Measurements from ENCODE around the gene AFTPH. TPM values are rescaled to one million over a fixed set of nuclear protein-coding genes. Genes with fewer than 3 reads are reported as not detected.

The AFTPH gene
- total RNA-seq, 2 experiments from 2014 or later = 24.2 to 24.3 TPM

DNA sequence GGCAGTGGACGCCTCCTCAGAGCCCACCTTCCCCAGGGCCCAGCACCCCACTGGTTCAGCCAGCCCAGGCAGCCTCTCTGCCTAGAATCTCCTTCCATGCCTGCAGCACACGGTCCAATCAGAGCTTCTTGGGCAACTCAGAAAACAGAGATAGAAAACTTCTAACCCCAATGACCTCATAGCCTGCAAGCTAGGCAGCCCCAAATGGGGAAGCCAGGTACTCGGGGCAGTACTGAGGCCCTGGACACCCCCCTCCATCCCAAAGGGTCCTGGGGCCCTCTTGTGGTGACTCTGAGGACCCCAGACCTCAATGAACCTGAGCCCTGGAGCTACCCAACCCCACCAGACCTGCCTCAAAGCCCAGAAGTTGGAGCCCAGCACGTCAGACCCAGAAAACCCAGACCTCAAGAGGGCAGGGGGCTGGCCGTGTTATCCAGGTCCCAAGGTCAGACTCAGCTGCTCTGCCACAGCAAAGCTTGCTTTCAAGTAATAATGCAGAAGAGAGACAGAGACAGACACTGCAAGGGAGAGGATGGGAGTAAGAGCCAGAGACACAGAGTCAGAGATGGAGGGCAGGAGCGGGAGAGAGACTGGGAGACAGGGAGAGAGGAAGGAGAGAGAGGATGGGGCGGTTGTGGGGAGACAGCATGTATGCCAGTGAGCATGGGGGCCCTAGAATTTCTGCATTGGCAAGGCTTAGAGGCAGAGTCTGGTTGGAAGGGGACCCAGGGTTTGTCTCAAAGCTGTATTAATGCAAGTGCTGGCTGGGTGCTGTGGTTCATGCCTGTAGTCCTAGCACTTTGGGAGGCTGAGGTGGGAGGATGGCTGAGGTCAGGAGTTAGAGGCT, 101.4 kb downstream of the AFTPH start:
- Histone ChIP-seq H3K36me3 (ENCODE audit: insufficient read depth, low read length) (no peaks in the 10 kb centered on the region), H3K27me3 (ENCODE audit: control insufficient read depth in 1 of 2, insufficient read depth in 2 of 2, low read length in 2 of 2) (no peaks in the 10 kb centered on the region), H3K4me3 (ENCODE audit: low read length) (no peak overlapping the region), H3K4me1 (ENCODE audit: insufficient read depth, low read length) (no peaks in the 10 kb centered on the region), H3K9me3 (ENCODE audit: control insufficient read depth in 1 of 2, insufficient read depth in 1 of 2, low read length in 2 of 2) (no peaks in the 10 kb centered on the region), H3K27ac (ENCODE audit: low read depth in 1 of 2, low read length in 2 of 2) (no peak overlapping the region)
- no peak for ATAC-seq (ENCODE audit: poor library complexity)
- TF ChIP-seq, protein P1, sequence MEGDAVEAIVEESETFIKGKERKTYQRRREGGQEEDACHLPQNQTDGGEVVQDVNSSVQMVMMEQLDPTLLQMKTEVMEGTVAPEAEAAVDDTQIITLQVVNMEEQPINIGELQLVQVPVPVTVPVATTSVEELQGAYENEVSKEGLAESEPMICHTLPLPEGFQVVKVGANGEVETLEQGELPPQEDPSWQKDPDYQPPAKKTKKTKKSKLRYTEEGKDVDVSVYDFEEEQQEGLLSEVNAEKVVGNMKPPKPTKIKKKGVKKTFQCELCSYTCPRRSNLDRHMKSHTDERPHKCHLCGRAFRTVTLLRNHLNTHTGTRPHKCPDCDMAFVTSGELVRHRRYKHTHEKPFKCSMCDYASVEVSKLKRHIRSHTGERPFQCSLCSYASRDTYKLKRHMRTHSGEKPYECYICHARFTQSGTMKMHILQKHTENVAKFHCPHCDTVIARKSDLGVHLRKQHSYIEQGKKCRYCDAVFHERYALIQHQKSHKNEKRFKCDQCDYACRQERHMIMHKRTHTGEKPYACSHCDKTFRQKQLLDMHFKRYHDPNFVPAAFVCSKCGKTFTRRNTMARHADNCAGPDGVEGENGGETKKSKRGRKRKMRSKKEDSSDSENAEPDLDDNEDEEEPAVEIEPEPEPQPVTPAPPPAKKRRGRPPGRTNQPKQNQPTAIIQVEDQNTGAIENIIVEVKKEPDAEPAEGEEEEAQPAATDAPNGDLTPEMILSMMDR (IDR thresholded peaks at IDR 0.05) = no peak
- POLR2A ChIA-PET = no interaction called here
- Mint-ChIP-seq H3K9me3 (no peaks in the 10 kb centered on the region), H3K36me3 (ENCODE audit: low read depth) (peaks cover 2% of the 10 kb centered on the region), H3K27me3 (no peaks in the 10 kb centered on the region), H3K4me1 (ENCODE audit: low read depth) (no peaks in the 10 kb centered on the region), H3K4me3 (no peak overlapping the region), H3K27ac (no peak overlapping the region)
- no peak for DNase-seq
- CTCF ChIA-PET = interaction anchor here (1.6 kb wide), 1 partner anchor 21 kb away, joined by 5 read pairs; no protein-coding TSS in a partner anchor
- intact Hi-C loops (cut with DNase I, micrococcal nuclease) = no loop called here

DNA sequence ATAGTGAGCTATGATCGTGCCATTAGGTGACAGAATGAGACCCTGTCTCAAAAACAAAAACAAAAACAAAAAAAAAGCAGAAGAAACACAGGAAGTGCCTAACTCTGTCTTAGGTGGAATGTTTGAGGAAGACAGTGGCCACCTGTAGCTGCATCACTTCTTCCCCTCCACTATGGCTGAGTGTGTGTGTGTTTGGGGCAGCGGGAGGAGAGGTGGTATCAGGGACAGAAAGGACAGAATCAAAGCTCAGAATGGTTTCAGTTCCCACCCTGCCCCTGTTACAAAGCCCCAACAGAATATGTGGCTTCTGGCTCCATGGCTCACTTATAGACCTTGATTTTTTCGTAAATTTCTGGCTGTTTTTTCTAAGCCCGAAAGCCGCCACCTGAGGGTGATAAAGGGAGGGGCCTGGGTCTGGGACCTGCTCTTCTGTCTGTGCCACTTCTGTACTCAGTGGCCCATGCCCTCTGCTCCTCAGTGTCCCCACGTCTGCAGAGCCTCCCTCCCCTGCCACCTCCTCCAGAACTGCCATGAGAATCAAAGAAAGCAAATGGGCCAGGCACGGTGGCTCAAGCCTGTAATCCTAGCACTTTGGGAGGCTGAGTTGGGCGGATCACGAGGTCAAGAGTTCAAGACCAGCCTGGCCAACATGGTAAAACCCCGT, 102.2 kb downstream of the AFTPH start:
- H3K9me3 Mint-ChIP-seq = no peaks in the 10 kb centered on the region
- intact Hi-C loops (cut with DNase I, micrococcal nuclease) = no loop called here
- Histone ChIP-seq H3K9me3 (ENCODE audit: control insufficient read depth in 1 of 2, insufficient read depth in 1 of 2, low read length in 2 of 2) (no peaks in the 10 kb centered on the region), H3K4me3 (ENCODE audit: low read length) (no peak overlapping the region), H3K27me3 (ENCODE audit: control insufficient read depth in 1 of 2, insufficient read depth in 2 of 2, low read length in 2 of 2) (no peaks in the 10 kb centered on the region), H3K36me3 (ENCODE audit: insufficient read depth, low read length) (peaks cover 7% of the 10 kb centered on the region), H3K4me1 (ENCODE audit: insufficient read depth, low read length) (no peaks in the 10 kb centered on the region), H3K27ac (ENCODE audit: low read depth in 1 of 2, low read length in 2 of 2) (no peak overlapping the region)
- peaks cover 10% of the 10 kb centered on the region for H3K36me3 Mint-ChIP-seq (ENCODE audit: low read depth)
- TF ChIP-seq, protein P1 (IDR thresholded peaks at IDR 0.05) = no peak
- ATAC-seq (ENCODE audit: poor library complexity) (no peak), DNase-seq (no peak)
- H3K27ac Mint-ChIP-seq = no peak overlapping the region
- no peaks in the 10 kb centered on the region for H3K27me3 Mint-ChIP-seq
- H3K4me1 Mint-ChIP-seq (ENCODE audit: low read depth) = no peaks in the 10 kb centered on the region
- no peak overlapping the region for H3K4me3 Mint-ChIP-seq
- CTCF ChIA-PET = interaction anchor here (1.6 kb wide), 1 partner anchor 20 kb away, joined by 5 read pairs; no protein-coding TSS in a partner anchor
- POLR2A ChIA-PET = interaction anchor here (1.0 kb wide), 1 partner anchor 19 kb away, joined by 4 read pairs; no protein-coding TSS in a partner anchor

DNA sequence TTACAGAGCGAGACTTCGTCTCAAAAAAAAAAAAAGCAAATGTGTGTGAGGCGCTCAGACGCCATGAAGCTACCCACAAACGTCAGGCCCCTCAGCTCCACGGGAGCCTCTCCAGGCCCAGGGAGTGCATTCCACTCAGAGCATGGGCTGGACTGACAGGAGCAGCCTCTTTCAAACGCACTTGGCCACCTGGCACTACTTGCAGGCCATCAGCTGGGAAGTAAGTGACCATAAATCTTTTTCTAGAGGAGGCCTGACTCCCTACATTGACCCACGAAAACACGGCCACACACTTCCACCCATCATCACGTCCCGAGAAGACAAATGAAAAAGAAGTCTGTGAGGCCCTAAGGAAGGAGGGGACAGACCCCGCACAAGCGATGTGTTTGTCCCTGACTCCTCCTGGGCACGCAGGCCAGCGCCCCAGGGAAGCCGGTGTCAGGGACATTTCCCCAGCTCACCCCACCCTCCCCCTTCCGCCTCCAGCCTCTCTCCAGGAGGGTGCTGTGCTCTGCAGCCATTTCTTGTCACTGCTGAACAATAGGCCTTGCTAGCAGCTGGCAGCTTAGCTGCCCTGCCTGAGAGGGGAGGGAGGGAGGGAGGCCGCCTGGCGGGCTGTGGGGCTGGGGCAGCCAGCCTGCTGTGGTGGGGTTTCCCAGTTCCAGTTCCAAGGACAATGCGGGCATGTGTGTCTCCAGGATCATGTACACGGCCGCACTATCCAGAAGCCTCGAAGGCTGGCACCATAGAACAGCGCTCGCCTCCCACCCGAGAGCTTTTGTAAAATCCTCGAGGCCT, 103.0 kb downstream of the AFTPH start:
- ChIA-PET CTCF (interaction anchor here (1.6 kb wide), 1 partner anchor 19 kb away, joined by 5 read pairs; no protein-coding TSS in a partner anchor), POLR2A (interaction anchor here (1.0 kb wide), 1 partner anchor 19 kb away, joined by 4 read pairs; no protein-coding TSS in a partner anchor)
- peak in 1 of 14 experiments; percentile 19 for DNase-seq
- no peaks in the 10 kb centered on the region for H3K9me3 Mint-ChIP-seq
- Histone ChIP-seq H3K9me3 (ENCODE audit: control insufficient read depth in 1 of 2, insufficient read depth in 1 of 2, low read length in 2 of 2) (no peaks in the 10 kb centered on the region), H3K27me3 (ENCODE audit: control insufficient read depth in 1 of 2, insufficient read depth in 2 of 2, low read length in 2 of 2) (no peaks in the 10 kb centered on the region), H3K27ac (ENCODE audit: low read depth in 1 of 2, low read length in 2 of 2) (no peak overlapping the region), H3K4me1 (ENCODE audit: insufficient read depth, low read length) (no peaks in the 10 kb centered on the region), H3K4me3 (ENCODE audit: low read length) (no peak overlapping the region), H3K36me3 (ENCODE audit: insufficient read depth, low read length) (peaks cover 8% of the 10 kb centered on the region)
- peaks cover 14% of the 10 kb centered on the region for H3K36me3 Mint-ChIP-seq (ENCODE audit: low read depth)
- no peaks in the 10 kb centered on the region for H3K4me1 Mint-ChIP-seq (ENCODE audit: low read depth)
- TF ChIP-seq, protein P1 (IDR thresholded peaks at IDR 0.05) = no peak
- H3K27ac Mint-ChIP-seq = no peak overlapping the region
- intact Hi-C loops (cut with DNase I, micrococcal nuclease) = no loop called here
- H3K27me3 Mint-ChIP-seq = no peaks in the 10 kb centered on the region
- no peak for ATAC-seq (ENCODE audit: poor library complexity)
- H3K4me3 Mint-ChIP-seq = no peak overlapping the region
